Loucy (cell line): Measurements from ENCODE around the gene ZBED4.

ENCODE experiments used
- H2AFZ ChIP-seq: fragments of 200-600 bp; sonication (generic); 2 replicates; pipeline ENCODE4 v1.6.0; 2016; ENCODE audit warnings: antibody characterized with exemption, mild to moderate bottlenecking, low read length, moderate library complexity
- H3F3A ChIP-seq: fragments of 200-600 bp; 2 replicates; pipeline ENCODE4 v1.6.0; 2016; ENCODE audit warnings: antibody characterized with exemption, low read depth, mild to moderate bottlenecking
- H3K27me3 ChIP-seq: fragments of 200-600 bp; sonication (generic); 2 replicates; pipeline ENCODE4 v1.6.1; 2014; ENCODE audit warnings: low read length, mild to moderate bottlenecking; ENCODE audit not compliant: insufficient read depth, poor library complexity, severe bottlenecking
- H3K36me3 ChIP-seq: fragments of 200-600 bp; sonication (generic); 2 replicates; pipeline ENCODE4 v1.6.1; 2016; ENCODE audit warnings: low read length; ENCODE audit not compliant: insufficient read depth
- H3K4me1 ChIP-seq: fragments of 200-600 bp; sonication (generic); 2 replicates; pipeline ENCODE4 v1.5.1; 2014; ENCODE audit warnings: low read length, mild to moderate bottlenecking; ENCODE audit not compliant: insufficient read depth, poor library complexity, severe bottlenecking
- H3K4me2 ChIP-seq: fragments of 200-600 bp; sonication (generic); 2 replicates; pipeline ENCODE4 v1.6.0; 2014; ENCODE audit warnings: antibody characterized with exemption, low read length, low read depth, mild to moderate bottlenecking; ENCODE audit not compliant: poor library complexity, severe bottlenecking
- H3K4me3 ChIP-seq: fragments of 200-600 bp; sonication (generic); 2 replicates; pipeline ENCODE4 v1.5.1; 2014; ENCODE audit warnings: low read length, mild to moderate bottlenecking, mixed read lengths; ENCODE audit not compliant: poor library complexity, severe bottlenecking
- H3K79me2 ChIP-seq: fragments of 200-600 bp; sonication (generic); 2 replicates; pipeline ENCODE4 v1.6.1; 2014; ENCODE audit warnings: low read length; ENCODE audit not compliant: insufficient read depth
- H3K9ac ChIP-seq: fragments of 200-600 bp; sonication (generic); 2 replicates; pipeline ENCODE4 v1.6.0; 2014; ENCODE audit warnings: mild to moderate bottlenecking, low read depth, low read length, moderate library complexity; ENCODE audit not compliant: poor library complexity, severe bottlenecking
- H3K9me2 ChIP-seq: fragments of 200-600 bp; sonication (generic); replicated peaks from 2 replicates; pipeline ENCODE4 v1.6.1; 2016; ENCODE audit warnings: low read depth, low read length, mixed read lengths
- H3K9me3 ChIP-seq: fragments of 200-600 bp; sonication (generic); 2 replicates; pipeline ENCODE4 v1.6.1; 2014; ENCODE audit warnings: mild to moderate bottlenecking, antibody characterized with exemption, low read length, low read depth; ENCODE audit not compliant: insufficient read depth
- H4K20me1 ChIP-seq: fragments of 200-600 bp; sonication (generic); 2 replicates; pipeline ENCODE4 v1.6.0; 2014; ENCODE audit warnings: antibody characterized with exemption, low read length, mild to moderate bottlenecking; ENCODE audit not compliant: insufficient read depth, poor library complexity, severe bottlenecking
- CTCF ChIP-seq: fragments of 200-600 bp; sonication (generic); conservative IDR thresholded peaks from 2 replicates; pipeline ENCODE4 v1.5.1; 2014; ENCODE audit warnings: mild to moderate bottlenecking, antibody characterized with exemption, low read length
- EZH2phosphoT487 ChIP-seq: fragments of 200-600 bp; IDR thresholded peaks from 2 replicates; pipeline ENCODE4 v1.6.1; 2018; ENCODE audit warnings: antibody characterized with exemption, mild to moderate bottlenecking, moderate library complexity, borderline replicate concordance

Gene ZBED4

GRCh38 chr22:49829044-49829853 lies 24.4 kb upstream of the ZBED4 start:
- no peaks in the 10 kb centered on the region for H3K9me3 ChIP-seq
- H3K4me3 ChIP-seq = no peak overlapping the region
- TF ChIP-seq CTCF (no peak), EZH2phosphoT487 (no peak)
- no peaks in the 10 kb centered on the region for H3F3A ChIP-seq
- peaks cover 28% of the 10 kb centered on the region for H4K20me1 ChIP-seq
- H3K9me2 ChIP-seq = no peaks in the 10 kb centered on the region
- peaks cover under 1% of the 10 kb centered on the region; the same call in 1 of the 2 replicates for H3K36me3 ChIP-seq
- peaks cover 35% of the 10 kb centered on the region for H3K4me1 ChIP-seq
- H3K27me3 ChIP-seq = no peaks in the 10 kb centered on the region
- H3K4me2 ChIP-seq = no peak overlapping the region
- no peak overlapping the region for H2AFZ ChIP-seq
- peak overlapping the region; percentile 89 for H3K9ac ChIP-seq
- H3K79me2 ChIP-seq = peaks cover 44% of the 10 kb centered on the region

DNA sequence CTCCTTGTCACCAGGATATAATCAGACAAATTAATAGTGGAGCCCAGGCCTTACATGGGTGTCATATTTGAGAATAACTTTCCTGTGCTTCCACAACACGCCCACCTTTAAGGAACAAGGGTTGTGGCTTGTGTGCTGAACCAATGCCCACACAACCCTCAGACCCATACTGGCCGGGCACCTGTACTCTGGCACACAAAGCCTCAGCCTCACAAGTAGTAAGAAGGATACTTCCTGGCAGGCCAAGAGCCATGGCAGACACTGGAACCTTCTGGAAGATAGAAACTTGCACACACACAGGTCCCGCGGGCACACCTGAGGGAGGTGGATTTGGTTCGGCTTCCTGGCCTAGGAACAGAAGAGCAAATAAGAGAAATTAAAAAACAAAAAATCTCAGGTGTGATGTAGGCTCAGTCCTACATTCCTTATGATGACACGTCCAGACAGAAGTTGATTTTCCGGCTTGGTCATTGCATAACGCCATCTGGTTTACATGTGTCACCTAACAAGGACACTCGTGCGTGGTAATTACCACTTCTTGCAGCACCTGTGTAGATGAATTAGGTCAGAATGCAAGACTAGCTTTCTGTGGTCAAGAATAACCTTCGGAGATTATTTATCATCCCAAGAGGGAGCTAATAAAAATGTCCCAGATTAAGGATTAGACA lies 20.2 kb upstream of the ZBED4 start:
- H4K20me1 ChIP-seq = no peaks in the 10 kb centered on the region
- no peak overlapping the region for H3K4me3 ChIP-seq
- no peaks in the 10 kb centered on the region for H3K9me2 ChIP-seq
- H3K79me2 ChIP-seq = peaks cover 7% of the 10 kb centered on the region; the same call in 1 of the 2 replicates
- H3K36me3 ChIP-seq = no peaks in the 10 kb centered on the region
- TF ChIP-seq CTCF = no peak
- no peak for TF ChIP-seq EZH2phosphoT487
- H3K9ac ChIP-seq = no peak overlapping the region
- H3K4me2 ChIP-seq = no peak overlapping the region
- no peaks in the 10 kb centered on the region for H3F3A ChIP-seq
- no peaks in the 10 kb centered on the region for H3K9me3 ChIP-seq
- no peak overlapping the region for H2AFZ ChIP-seq
- H3K27me3 ChIP-seq = no peaks in the 10 kb centered on the region
- H3K4me1 ChIP-seq = peaks cover 6% of the 10 kb centered on the region

DNA sequence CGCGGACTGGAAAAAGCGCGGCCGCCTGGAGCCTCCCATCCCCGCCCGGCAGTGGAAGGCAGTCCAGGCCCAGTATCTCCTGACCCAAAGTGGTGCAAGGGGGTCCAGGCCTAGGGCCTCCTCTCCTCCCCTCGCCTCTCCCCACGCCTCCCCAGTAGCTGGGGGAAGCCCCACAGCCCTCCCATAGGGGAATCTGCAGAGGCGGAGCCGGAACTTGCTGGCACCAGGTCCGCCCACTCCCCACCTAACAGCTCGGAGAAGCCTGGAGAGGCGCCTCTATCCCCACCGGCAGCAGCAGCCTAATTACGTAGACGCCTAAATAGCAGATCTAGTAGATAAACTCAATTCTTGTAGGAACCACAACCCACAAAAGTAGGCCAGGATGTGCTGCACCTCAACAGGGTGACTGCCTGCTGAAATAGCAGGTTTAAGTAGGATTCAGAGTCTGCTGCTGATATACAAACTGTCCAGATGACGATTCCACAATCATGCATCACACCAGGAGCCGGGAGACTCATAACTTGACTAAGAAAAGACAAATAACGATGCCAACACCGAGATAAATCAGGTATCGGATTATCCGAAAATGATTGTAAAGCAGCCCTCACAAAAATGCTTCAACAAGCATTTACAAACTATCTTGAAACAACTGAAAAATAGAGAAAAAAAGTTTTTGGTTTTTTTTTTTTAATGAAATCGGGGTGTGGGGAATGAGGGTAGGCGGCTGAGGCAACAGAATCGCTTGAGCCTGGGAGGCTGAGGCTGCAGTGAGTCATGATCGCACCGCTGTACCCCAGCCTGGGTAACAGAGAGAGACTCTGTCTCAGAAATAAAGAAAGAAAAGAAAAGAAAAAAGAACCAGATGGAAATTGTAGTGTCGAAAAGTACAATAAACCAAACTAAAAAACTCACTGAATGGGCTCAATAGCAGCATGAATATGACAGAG lies 14.6 kb upstream of the ZBED4 start:
- Histone ChIP-seq H2AFZ (0 out of 2 replicates have a peak overlapping the region, but pooled peaks have one; percentile 55), H3K4me1 (peaks cover 23% of the 10 kb centered on the region), H3K9ac (peak overlapping the region; percentile 85), H3K9me2 (no peaks in the 10 kb centered on the region), H3K9me3 (no peaks in the 10 kb centered on the region), H3F3A (peaks cover 4% of the 10 kb centered on the region), H3K27me3 (no peaks in the 10 kb centered on the region), H3K79me2 (no peaks in the 10 kb centered on the region), H3K4me3 (peak overlapping the region; percentile 74), H3K36me3 (no peaks in the 10 kb centered on the region), H3K4me2 (peak overlapping the region; percentile 95), H4K20me1 (no peaks in the 10 kb centered on the region)
- TF ChIP-seq EZH2phosphoT487 (no peak), CTCF (no peak)
